Tibial nerve (tissue), 4 donors: ENCODE results near the gene SLIT3. TPM values are rescaled to one million over a fixed set of nuclear protein-coding genes. Genes with fewer than 3 reads are reported as not detected.

Experiments
- DNase-seq, 2 donors: peaks; one replicate each; pipeline ENCODE4 v3.0.0-alpha.2; 2019; ENCODE audit warnings: low spot score in 2 of 2
- H3K27ac ChIP-seq, 4 donors: fragments of 200-600 bp; sonication (generic) in 3 of 4; one replicate each; pipeline ENCODE4 v1.5.1; 2017 to 2019; ENCODE audit warnings: mild to moderate bottlenecking in 1 of 4
- H3K27me3 ChIP-seq, 2 donors: fragments of 200-600 bp; sonication (generic) in 1 of 2; one replicate each; pipeline versions ENCODE4 v1.5.1 to v1.6.0; 2017 to 2019
- H3K36me3 ChIP-seq, 3 donors: fragments of 200-600 bp; sonication (generic); one replicate each; pipeline ENCODE4 v1.5.1; 2018 to 2019
- H3K4me1 ChIP-seq, 4 donors: fragments of 200-600 bp; sonication (generic) in 3 of 4; one replicate each; pipeline ENCODE4 v1.5.1; 2017 to 2019
- H3K4me3 ChIP-seq, 4 donors: fragments of 200-600 bp; sonication (generic) in 3 of 4; one replicate each; pipeline ENCODE4 v1.5.1; 2017 to 2019; ENCODE audit warnings: mild to moderate bottlenecking in 1 of 4, moderate library complexity in 1 of 4
- H3K9me3 ChIP-seq, 4 donors: fragments of 200-600 bp; sonication (generic) in 3 of 4; one replicate each; pipeline ENCODE4 v1.5.1; 2017 to 2019
- EP300 ChIP-seq, 2 donors: sonication (generic); formaldehyde crosslinking; IDR thresholded peaks; one replicate each; pipeline ENCODE4 v1.6.1; 2017; ENCODE audit warnings: antibody characterized with exemption in 2 of 2, mild to moderate bottlenecking in 1 of 2
- POLR2A ChIP-seq, 2 donors: fragments of 450-650 bp; IDR thresholded peaks; one replicate each; pipeline ENCODE4 v1.6.1; 2017; ENCODE audit warnings: antibody characterized with exemption in 2 of 2, mild to moderate bottlenecking in 2 of 2, moderate library complexity in 2 of 2
- WGBS, 2 donors: methylation state at CpG; one replicate each; pipeline ENCODE4 v1.1.5; 2018; 5-methylcytosine and 5-hydroxymethylcytosine counted together
- small RNA-seq: library from RNA; depleted of rRNA; stranded (forward); fragments of <200 nt; gene quantifications from one replicate; pipeline ENCODE3, GENCODE V24; 2016
- total RNA-seq, 4 donors: library from RNA; depleted of rRNA; stranded (reverse); fragments of >200 nt; gene quantifications; one replicate each; pipeline ENCODE4 v1.1.0, GENCODE V29; 2016
- TF ChIP-seq, protein P1 (sequence below), 5 experiments: fragments of 200-600 bp in 3 of 5; fragments of 450-650 bp in 2 of 5; sonication (generic) in 3 of 5; IDR thresholded peaks; one replicate each; pipeline ENCODE4 v1.5.1; 2016 to 2019; ENCODE audit warnings: antibody characterized with exemption in 5 of 5, mild to moderate bottlenecking in 3 of 5, moderate library complexity in 2 of 5

The SLIT3 gene
- total RNA-seq, 4 donors from 2014 or later: 16.6 to 39.0 (median 20.2) TPM

DNA sequence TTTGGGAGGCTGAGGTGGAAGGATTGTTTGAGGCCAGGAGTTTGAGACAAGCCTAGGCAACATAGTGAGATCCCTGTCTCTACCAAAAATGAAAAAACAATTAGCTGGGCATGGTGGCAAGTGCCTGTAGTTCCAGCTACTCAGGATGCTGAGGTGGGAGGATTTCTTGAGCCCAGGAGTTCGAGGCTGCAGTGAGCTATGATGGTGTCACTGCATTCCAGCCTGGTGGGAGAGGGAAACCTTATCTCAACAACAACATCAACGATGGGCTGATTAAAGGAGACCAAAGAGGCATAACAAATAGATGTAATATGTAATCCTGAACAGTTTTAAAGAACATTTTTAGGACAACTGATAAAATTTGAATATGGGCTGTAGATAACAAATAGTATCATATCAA lies 687.5 kb downstream of the SLIT3 start:
- H3K27me3 ChIP-seq: no peaks in the 10 kb centered on the region
- 67 to 83% methylated on average over 2 of the region's 2 CpGs for WGBS, 2 donors

GRCh38 chr5:168612996-168613395 lies 687.9 kb downstream of the SLIT3 start:
- Histone ChIP-seq H3K36me3 (no peaks in the 10 kb centered on the region), H3K9me3 (no peaks in the 10 kb centered on the region), H3K27ac (no peak overlapping the region), H3K27me3 (no peaks in the 10 kb centered on the region), H3K4me3 (no peak overlapping the region), H3K4me1 (peaks cover 0 to 3% (median 0%) of the 10 kb centered on the region in 4 donors)
- TF ChIP-seq EP300 (IDR thresholded peaks at IDR 0.05) (no peak), POLR2A (IDR thresholded peaks at IDR 0.05) (no peak)
- TF ChIP-seq, protein P1, sequence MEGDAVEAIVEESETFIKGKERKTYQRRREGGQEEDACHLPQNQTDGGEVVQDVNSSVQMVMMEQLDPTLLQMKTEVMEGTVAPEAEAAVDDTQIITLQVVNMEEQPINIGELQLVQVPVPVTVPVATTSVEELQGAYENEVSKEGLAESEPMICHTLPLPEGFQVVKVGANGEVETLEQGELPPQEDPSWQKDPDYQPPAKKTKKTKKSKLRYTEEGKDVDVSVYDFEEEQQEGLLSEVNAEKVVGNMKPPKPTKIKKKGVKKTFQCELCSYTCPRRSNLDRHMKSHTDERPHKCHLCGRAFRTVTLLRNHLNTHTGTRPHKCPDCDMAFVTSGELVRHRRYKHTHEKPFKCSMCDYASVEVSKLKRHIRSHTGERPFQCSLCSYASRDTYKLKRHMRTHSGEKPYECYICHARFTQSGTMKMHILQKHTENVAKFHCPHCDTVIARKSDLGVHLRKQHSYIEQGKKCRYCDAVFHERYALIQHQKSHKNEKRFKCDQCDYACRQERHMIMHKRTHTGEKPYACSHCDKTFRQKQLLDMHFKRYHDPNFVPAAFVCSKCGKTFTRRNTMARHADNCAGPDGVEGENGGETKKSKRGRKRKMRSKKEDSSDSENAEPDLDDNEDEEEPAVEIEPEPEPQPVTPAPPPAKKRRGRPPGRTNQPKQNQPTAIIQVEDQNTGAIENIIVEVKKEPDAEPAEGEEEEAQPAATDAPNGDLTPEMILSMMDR (IDR thresholded peaks at IDR 0.05): no peak
- DNase-seq: no peak
- WGBS, 2 donors: 37 to 60% methylated on average over 2 of the region's 2 CpGs

More for the DNA sequence above, 687.5 kb downstream of the SLIT3 start:
- H3K36me3 ChIP-seq: no peaks in the 10 kb centered on the region
- DNase-seq: no peak
- H3K27ac ChIP-seq: no peak overlapping the region
- H3K9me3 ChIP-seq: no peaks in the 10 kb centered on the region
- no peak for TF ChIP-seq POLR2A (IDR thresholded peaks at IDR 0.05)
- TF ChIP-seq, protein P1 (IDR thresholded peaks at IDR 0.05): no peak
- no peak for TF ChIP-seq EP300 (IDR thresholded peaks at IDR 0.05)
- H3K4me3 ChIP-seq: no peak overlapping the region
- H3K4me1 ChIP-seq: peaks cover 0 to 3% (median 0%) of the 10 kb centered on the region in 4 donors

DNA sequence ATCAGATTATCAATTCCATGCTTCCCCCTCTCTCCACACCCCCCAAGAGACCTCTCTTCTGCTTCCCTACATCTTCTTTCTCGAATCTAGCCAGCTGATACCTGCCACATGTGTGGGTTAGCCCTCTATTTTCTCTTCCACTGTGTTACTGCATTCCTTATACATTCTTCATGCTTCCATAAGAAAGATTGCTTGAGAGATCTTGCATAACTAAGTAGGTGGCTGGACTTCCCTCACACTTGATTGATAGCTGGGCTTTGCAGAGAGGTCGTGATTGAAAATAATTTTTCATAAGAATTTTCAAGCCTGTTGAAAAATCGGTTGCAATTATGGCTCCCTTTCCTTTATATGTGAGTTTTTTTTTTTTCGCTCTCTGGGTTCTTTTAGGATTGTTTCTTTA lies 688.8 kb downstream of the SLIT3 start:
- WGBS, 2 donors: 63 to 65% methylated on average over 4 of the region's 4 CpGs
- no peaks in the 10 kb centered on the region for H3K27me3 ChIP-seq
- H3K36me3 ChIP-seq: no peaks in the 10 kb centered on the region
- peaks cover 0 to 3% (median 0%) of the 10 kb centered on the region in 4 donors for H3K4me1 ChIP-seq
- no peak for DNase-seq
- no peaks in the 10 kb centered on the region for H3K9me3 ChIP-seq
- no peak overlapping the region for H3K27ac ChIP-seq
- H3K4me3 ChIP-seq: no peak overlapping the region
- TF ChIP-seq, protein P1 (IDR thresholded peaks at IDR 0.05): no peak
- no peak for TF ChIP-seq POLR2A (IDR thresholded peaks at IDR 0.05)
- no peak for TF ChIP-seq EP300 (IDR thresholded peaks at IDR 0.05)

Small RNA genes within 50 kb of the gene (small RNA-seq; reads per million reads assigned to genes)
- gene MIR218-2: not detected
- gene MIR585: 0.47 reads per million
- not detected for gene RF00019
